Measurements from ENCODE around the gene LY86.
A peak's percentile ranks its signal among the peaks of the same experiment; 100 is the strongest.

The LY86 gene

GRCh38 chr6:6681075-6681849, 92.7 kb downstream of the LY86 start:
- POLR2A ChIA-PET: no interaction called here
- DNase-seq (ENCODE audit: extremely low spot score): no peak
- CTCF ChIA-PET: interaction anchor here (0.8 to 1.6 kb wide), 5 partner anchors 14 to 934 kb away, joined by 3 to 7 read pairs (median 4); no protein-coding TSS in a partner anchor
- TF ChIP-seq PKNOX1 (IDR thresholded peaks at IDR 0.05): no peak
- TF ChIP-seq HDGF (IDR thresholded peaks at IDR 0.05; ENCODE audit: borderline replicate concordance): no peak
- TF ChIP-seq FOXA1 (IDR thresholded peaks at IDR 0.05): no peak
- no peak for TF ChIP-seq FOXK2 (IDR thresholded peaks at IDR 0.05)
- TF ChIP-seq SUZ12 (IDR thresholded peaks at IDR 0.05): no peak
- no peak for TF ChIP-seq BHLHE40 (IDR thresholded peaks at IDR 0.05; ENCODE audit: borderline replicate concordance)
- TF ChIP-seq NFRKB (IDR thresholded peaks at IDR 0.05): no peak
- TF ChIP-seq SP1 (IDR thresholded peaks at IDR 0.05): no peak

- TF ChIP-seq ARNT (IDR thresholded peaks at IDR 0.05) (no peak), FOXM1 (IDR thresholded peaks at IDR 0.05; ENCODE audit: borderline replicate concordance) (no peak)
- POLR2A ChIA-PET: no interaction called here
- CTCF ChIA-PET: no interaction called here
- DNase-seq (ENCODE audit: extremely low spot score): no peak
Observed at GRCh38 chr6:6682225-6682624, 93.7 kb downstream of the LY86 start.

- ChIA-PET CTCF (interaction anchor here (1.1 kb wide), 1 partner anchor 12 kb away, joined by 7 read pairs; no protein-coding TSS in a partner anchor), POLR2A (no interaction called here)
- DNase-seq (ENCODE audit: extremely low spot score): no peak
- TF ChIP-seq L3MBTL2 (conservative IDR thresholded peaks at IDR 0.05) (peak; percentile 33; the same call in 1 of the 2 replicates), FOXM1 (IDR thresholded peaks at IDR 0.05; ENCODE audit: borderline replicate concordance) (no peak), ELF4 (IDR thresholded peaks at IDR 0.05) (no peak), PKNOX1 (IDR thresholded peaks at IDR 0.05) (peak; percentile 52), CTBP1 (IDR thresholded peaks at IDR 0.05; ENCODE audit: borderline replicate concordance) (0 out of 2 replicates have a peak, but pooled peaks have one; percentile 10)
Observed at GRCh38 chr6:6683969-6684833, 95.7 kb downstream of the LY86 start.

- no peak for TF ChIP-seq SUZ12 (IDR thresholded peaks at IDR 0.05)
- TF ChIP-seq SP1 (IDR thresholded peaks at IDR 0.05): no peak
- TF ChIP-seq PKNOX1 (IDR thresholded peaks at IDR 0.05): peak; percentile 88
- no peak for TF ChIP-seq BHLHE40 (IDR thresholded peaks at IDR 0.05; ENCODE audit: borderline replicate concordance)
- no peak for TF ChIP-seq ELF4 (IDR thresholded peaks at IDR 0.05)
- TF ChIP-seq NFRKB (IDR thresholded peaks at IDR 0.05): no peak
- no peak for TF ChIP-seq FOXK2 (IDR thresholded peaks at IDR 0.05)
- no peak for TF ChIP-seq ARNT (IDR thresholded peaks at IDR 0.05)
- ChIA-PET POLR2A (interaction anchor here (1.0 to 1.9 kb wide), 2 partner anchors 16 to 704 kb away, joined by 3 to 6 read pairs; partner anchors contain the start of genes CAGE1 and RIOK1), CTCF (no interaction called here)
- DNase-seq (ENCODE audit: extremely low spot score): no peak
Observed at GRCh38 chr6:6685249-6686040, 96.9 kb downstream of the LY86 start.

- no peak for DNase-seq (ENCODE audit: extremely low spot score)
- POLR2A ChIA-PET: interaction anchor here (0.9 to 1.9 kb wide), 8 partner anchors 9 to 704 kb away, joined by 3 to 10 read pairs (median 3); partner anchors contain the start of genes CAGE1 and RIOK1
- CTCF ChIA-PET: interaction anchor here (0.6 to 1.7 kb wide), 3 partner anchors 9 to 691 kb away, joined by 4 to 23 read pairs (median 8); no protein-coding TSS in a partner anchor
- TF ChIP-seq L3MBTL2 (conservative IDR thresholded peaks at IDR 0.05): 0 out of 2 replicates have a peak, but pooled peaks have one; percentile 22
- TF ChIP-seq PKNOX1 (IDR thresholded peaks at IDR 0.05): no peak
Observed at GRCh38 chr6:6686176-6686575, 97.7 kb downstream of the LY86 start.

Measured in HEK293T (cell line).